GM10847 (cell line): Measurements from ENCODE around the gene RIMBP3C.

Experiments
- POLR2A ChIP-seq: IDR thresholded peaks from 2 replicates; pipeline ENCODE4 v1.6.1; 2011; ENCODE audit not compliant: insufficient read length; ENCODE audit errors: extremely low read depth

The RIMBP3C gene

DNA sequence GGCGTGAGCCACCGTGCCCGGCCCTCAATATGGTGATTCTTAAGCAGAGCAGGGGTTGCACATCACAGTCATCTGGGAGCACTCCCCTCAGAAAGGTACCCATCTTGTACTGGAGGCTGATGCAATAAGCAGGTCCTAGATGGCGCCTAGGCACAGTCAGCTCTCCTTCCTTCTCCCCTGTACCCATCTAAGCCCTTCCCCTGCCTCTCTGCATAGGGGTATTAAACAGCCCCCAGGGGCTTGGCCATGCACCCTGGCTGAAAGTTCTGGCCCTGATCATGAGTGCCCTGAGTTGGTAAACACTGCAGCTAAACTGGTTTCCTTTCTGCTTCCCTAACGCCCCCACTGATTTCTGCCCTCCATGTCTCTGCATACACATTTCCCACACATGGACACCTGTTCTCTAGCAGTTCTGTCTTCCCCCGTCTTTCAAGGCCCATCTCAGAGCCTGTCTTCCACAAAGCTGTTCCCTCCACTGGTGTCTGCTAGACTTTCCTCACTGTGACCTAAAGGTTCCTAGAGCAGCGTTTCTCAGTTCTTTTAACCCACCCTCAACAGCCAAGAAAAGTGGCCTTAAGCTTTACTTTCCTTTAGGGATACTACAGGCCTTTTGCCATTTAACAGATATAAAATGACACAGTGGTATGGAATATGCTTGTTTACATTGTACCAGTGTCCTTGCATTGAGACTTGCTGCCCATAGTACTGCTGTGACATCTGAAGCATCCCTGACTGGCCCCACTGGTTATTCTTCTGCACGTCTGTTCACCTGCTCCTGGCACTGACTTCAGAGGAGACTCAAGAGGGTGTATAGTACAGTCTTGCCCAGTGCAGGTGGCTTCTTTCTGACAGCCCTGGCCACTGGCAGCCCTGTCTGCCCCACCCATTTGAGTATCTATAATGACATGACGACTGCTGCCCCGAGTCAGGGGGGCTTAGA lies 31.8 kb upstream of the RIMBP3C start:
- TF ChIP-seq POLR2A: no peak

DNA sequence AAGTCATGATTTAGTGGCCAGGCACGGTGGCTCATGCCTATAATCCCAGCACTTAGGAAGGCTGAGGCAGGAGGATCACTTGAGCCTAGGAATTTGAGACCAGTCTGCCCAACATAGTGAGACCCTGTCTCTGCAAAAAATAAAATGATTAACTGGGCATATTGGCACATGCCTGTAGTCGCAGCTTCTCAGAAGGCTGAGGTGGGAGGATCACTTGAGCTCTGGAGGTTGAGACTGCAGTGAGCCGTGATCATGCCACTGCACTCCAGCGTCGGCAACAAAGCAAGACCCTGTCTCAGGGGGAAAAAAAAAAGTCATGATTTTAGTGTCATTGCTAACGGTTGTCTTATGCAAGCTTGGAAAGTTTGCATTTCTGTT lies 28.2 kb upstream of the RIMBP3C start:
- TF ChIP-seq POLR2A: no peak

DNA sequence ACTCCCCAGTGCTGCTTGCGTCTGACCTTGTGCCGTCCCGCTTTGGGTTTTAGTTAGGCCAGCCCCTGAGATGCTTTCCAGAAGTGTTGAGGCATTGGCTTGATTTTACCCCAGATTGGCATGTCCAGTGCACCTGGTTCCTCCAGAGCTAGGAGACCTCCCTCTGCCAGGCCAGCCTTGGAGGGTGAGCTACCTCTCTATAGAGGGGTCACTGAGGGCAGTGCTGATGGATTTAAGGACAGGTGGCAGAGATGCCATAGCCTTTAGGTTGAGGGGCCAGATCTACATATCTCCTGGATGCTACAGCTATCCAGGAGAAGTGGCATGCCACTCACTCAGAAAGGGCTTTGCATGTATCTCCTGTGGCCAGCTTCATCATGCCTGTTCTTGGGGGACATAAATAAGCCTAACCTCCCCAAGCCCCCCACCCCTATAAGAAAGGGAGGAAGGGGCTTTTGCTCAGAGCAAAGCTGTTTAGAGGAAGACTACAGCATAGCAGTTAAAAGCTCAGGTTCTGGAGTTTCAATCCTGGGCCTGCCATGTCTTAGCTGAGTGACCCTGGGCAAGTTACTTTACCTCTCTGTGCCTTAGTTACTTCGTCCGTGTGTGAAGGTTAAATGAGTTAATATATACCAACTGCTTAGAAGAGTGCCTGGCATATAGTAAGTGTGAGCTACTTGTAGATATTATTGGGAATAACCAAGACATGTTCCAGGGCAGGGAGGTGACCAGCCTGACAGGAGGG lies 22.7 kb upstream of the RIMBP3C start:
- TF ChIP-seq POLR2A: no peak

DNA sequence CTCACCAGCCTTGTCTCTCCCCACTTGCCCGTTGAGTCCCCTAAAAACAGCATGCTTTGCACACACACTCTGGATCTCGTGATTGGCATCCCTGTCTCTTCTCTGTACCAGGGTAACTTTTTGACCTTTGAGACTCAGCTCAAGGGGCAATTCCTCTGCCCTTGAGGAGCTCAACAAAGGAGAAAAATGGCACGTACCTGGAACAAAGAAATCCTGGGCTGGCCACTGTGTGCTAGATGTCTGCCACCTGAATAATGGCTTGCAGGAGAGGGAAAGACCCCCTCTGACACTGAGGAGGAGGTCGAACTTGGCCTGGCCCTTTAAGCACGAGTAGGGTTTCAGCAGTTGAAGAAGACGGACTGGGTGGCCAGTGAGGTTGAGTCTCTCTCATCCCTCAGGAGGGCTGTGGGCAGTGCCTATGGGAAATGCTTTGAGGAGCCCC lies 22.1 kb upstream of the RIMBP3C start:
- no peak for TF ChIP-seq POLR2A

DNA sequence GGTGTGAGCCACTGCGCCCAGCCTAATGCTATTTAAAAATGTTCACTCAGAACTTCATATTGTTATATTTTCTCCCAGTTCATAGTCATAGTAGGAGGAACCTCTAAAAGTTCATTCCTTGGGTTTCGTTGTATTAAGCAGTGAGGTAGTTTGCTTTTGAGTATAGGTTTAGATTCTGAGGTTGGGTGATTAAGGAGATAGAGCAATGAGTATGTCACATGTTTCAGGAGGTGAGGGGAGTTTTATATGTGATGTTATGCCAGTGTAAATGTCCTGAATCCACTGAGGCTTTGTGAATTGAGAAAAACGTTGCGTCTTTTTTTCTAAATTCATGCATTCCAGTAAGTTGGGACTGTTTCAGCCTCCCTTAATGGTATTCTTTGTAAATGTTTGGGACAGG lies 20.4 kb upstream of the RIMBP3C start:
- TF ChIP-seq POLR2A: no peak

DNA sequence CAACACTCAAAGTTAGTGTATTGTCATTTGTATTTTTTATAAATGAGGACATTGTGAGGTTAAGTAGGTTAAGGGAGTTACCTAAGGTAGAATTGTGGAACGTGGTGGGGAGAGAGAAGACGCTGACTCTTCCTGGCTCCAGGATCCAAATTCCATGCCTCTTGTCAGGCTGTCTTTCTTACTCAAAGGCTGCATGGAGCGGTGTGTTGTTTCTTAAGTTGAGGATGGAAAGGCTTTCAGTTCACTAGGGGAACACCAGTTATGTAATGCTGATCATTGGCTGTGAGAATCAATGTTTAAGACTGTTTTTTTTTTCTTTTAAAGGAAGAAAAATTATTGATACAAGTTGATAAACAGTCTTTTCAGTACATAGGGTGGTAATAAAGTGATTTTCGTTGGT lies 19.1 kb upstream of the RIMBP3C start:
- no peak for TF ChIP-seq POLR2A

DNA sequence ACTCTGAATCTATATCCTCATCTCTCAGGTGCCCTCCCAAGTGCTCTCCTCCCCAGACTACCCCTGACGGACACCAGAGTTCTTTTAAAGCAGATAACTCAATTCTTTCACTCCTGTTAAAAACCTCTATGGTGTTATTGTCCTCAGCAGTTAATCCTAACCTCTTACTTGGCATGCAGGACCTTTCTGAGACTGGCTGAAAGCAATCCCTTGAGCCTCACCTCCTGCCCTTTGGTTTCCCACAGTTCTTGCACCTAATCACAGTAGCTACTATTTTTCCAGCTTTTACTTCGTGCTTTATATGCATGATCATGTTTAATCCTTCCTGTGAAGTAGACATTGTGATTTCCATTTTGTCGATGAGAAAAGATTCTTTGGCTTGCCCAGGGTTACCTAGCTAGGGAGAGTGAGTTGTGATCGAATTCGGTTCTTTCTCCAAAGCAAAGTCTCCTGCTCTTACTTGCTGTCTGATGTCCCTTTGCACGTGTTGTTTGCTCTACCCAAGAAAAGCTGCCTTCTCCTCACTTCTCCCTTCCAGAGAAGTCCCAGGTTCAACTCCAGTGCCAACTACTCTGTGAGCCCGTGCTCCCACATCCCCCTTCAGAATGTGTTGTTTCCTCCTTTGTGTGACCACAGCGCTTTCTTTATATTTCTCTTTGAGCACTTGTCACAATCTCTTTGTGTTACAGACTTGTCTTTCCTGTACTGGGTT lies 18.4 kb upstream of the RIMBP3C start:
- TF ChIP-seq POLR2A: no peak

DNA sequence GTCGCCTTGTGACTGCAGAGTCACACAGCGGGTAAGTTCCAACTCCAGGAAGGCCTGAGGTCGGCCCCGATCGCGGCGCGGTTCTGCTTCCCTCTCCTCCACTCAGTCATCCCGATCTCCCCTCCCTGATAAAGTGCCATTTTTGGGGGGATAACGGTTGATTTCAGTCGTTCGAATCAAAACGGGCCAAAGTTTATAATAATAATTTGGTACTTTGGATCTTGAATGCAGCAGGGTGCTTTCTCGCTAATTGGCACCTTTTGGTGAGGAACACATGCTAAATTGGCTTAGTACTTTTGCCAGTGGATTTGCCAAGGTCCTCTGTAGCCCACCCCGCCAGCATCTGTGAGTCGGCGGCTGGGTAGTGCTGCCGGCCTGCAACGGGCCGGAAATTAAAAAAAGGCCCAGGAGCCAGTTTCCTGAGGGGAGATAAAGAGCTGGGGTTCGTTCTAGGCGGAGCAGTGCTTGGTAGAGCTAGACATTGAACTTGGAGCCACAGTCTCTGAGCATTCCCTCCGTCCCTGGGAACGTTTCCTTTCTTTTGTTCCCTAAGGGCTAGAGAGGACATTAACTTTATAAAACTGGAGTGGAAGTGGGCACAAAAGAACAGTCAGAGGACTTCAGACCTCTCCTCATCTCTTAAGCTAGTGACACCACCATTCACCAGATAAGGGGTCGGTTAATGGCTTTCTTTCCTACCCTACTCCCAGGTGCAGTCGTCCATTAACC lies 17.2 kb upstream of the RIMBP3C start:
- TF ChIP-seq POLR2A: no peak

DNA sequence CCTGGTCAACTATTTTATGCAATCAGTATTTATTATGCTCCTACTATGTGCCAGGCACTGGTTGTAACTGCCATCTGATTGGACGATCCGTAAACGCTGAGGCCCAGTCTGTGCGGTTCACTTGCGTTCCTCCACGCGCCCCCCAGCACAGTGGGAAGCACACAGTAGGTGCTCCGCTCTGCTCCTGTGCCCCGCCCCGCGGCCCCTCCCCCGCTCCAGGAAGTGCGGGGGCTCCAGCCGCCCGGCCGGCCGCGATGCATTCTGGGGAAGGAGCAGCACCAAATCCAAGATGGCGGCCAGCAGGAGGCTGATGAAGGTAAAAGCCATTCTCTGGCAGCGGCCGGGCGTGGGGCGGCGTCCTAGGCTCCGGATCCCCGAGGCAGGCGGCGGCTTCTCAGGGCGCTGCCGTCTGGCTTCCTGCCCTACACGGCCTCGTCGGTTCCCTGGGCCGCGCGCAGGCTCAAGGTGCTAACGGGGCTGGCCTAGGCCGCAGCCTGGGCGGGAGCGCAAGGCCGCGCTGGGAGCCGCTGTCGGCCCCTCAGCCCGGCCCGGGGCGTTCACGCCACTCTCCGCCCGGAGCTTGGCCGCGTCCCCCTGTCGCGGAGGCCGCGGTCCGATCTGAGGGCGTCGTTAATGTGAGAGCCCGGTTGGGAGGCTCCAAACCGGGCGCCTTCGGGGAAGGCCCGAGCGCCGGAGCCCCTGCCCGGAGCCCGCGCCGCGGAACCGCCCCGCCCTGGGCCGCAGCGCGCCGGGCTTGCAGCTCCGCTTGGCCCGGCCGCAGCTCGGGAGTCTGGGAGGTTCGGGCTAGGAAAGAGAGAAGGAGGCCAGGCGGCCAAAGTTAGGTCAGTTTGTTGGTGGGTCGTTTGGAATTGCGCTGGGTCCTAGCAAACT lies 16.4 kb upstream of the RIMBP3C start, which contains the start of gene UBE2L3:
TSS of gene UBE2L3 (plus strand) at position 259 of the 891 bp plus-strand sequence. CDS start at position 290, 31 bp downstream.
- peak; percentile 72 for TF ChIP-seq POLR2A

DNA sequence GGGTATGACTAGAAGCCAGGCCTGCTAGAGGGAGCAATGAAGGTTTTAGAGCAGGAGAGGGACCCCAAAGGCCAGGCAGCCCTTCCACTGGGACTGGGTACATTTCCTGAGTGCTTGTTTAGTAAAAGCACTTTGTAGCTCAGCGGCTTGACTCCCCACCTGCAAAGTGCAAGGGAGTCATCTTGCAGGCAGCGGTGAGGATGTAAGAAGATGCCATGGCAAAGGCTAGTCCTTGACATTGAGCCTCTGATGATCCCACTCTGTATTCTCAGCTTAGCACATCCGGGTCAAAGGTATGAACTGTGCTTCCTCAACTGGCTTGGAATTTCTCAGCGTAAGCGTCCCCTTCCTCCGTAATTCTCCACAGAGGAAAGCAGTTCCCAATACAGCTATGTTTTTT lies 13.2 kb upstream of the RIMBP3C start:
- no peak for TF ChIP-seq POLR2A

DNA sequence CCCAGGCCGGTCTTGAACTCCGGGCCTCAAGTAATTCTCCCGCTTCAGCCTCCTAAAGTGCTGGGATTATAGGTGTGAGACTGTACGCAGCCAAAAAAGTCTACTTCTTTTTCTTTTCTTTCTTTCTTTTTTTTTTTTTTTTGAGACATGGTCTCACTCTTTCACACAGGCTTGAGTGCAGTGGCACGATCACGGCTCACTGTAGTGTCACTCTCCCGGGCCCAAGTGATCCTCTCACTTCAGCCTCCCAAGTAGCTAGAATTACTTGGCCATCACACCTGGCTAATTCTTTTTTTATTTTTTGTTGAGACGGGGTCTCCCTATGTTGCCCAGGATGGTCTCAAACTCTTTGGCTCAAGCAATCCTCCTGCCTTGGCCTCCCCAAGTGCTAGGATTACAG lies 12.7 kb upstream of the RIMBP3C start:
- TF ChIP-seq POLR2A: no peak
